HG02798 (cell line): ENCODE measurements around the gene LZTS2.

Experiments
- ATAC-seq: cut with Tn5 transposase; IDR thresholded peaks from one replicate; pipeline ENCODE4 v1.9.1; 2021; ENCODE audit warnings: mild to moderate bottlenecking; ENCODE audit not compliant: unreplicated experiment, poor library complexity

The LZTS2 gene

DNA sequence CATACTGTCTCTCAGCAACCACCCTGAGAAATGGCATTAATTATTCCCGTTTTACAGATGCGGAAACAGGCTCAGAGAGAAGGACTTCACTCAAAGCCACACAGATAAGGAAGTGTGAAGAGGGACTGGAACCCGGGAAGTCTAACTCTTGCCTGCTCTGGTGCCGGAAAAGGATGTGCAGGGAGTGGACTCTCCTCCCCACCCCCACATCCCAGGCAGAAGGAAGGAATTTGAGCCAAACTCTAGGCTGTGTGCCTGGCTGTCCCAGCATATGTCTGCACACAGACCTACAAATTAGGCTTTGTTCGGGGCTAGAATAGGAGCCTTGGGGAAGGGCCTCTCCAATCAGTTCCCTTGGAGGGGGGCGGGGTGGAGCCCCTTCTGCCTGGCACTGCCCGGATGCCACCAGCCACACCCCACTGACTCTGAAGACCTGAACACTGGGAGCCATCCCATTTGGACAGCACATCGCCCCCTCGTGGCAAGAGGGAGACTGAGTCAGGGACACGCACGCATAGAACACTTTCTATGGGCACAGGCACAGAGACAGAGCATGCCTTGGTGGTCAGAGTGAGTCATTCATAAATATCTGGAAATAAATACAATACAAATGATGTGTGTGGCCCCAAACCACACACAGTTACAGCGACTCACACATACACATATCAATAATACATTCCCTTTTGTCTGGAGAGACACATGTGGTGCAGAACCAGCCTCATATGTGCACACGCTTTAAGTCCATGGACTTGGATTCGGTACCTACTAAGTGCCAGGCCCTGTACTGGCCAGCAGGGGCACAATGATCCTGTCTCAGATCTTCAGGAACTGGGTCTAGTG, 13.1 kb downstream of the LZTS2 start:
- peak; percentile 71 for ATAC-seq

- ATAC-seq, result no peak
These were observed 13.8 kb downstream of the LZTS2 start for GRCh38 chr10:101013365-101013825.

DNA sequence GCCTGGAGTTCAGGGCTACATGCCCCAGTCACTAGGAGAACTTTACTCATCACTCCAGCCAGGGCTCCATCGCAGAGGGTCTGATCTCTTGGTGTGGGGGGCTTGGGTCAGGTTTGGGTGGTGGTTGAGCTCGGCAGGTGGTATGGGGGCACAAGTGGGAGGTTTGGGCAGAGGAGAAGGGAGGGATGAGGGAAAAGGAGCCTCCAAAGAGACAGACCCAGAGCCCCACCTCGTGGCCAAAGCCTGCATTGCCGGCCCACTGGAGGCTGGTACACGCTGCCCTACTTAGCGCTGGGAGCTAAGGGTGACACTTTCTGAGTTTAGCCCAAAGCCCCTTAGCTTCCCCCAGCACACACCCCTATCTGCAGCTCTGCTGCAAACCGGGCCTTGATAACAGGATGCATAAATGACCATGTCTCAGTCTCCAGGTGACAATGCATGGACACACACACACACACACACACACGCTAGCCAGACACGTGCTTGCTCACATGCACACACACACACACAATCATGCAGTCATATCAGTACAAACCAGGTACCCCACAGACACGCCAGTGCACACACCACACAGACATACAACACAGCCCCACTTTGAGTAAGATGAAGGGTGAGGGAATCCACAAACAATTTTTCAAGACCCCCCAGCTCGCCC, 14.7 kb downstream of the LZTS2 start:
- no peak for ATAC-seq

DNA sequence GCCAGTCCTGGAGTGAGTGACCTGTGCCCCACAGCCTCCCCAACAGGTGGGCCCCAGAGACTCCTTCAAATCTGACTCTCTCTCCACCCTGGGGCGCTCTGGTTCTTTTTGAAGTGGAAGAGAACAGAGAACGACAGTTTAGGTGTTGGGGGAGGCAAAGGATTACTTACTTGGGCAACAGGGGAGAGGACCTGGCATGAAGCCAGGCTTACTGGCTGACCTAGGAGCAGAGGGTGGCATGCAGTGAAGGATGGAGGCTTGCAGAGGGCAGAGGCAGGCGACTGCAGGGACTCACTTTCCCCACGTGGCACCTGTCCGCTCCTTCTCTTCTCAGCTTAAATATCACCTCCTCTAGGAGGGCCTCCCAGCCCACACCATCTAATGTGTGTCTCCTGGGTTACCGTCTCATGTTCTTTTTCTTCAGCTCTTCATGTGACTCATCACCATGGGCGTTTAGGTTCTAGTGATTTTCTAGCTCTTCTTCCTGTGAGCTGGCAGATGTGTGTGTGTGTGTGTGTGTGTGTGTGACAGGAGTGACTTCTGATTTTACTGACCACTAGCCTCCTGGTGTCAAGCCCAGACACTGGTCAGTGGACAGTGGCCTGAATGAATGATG, 15.5 kb downstream of the LZTS2 start:
- no peak for ATAC-seq

GRCh38 chr10:101015582-101015973, 16.0 kb downstream of the LZTS2 start:
- no peak for ATAC-seq

DNA sequence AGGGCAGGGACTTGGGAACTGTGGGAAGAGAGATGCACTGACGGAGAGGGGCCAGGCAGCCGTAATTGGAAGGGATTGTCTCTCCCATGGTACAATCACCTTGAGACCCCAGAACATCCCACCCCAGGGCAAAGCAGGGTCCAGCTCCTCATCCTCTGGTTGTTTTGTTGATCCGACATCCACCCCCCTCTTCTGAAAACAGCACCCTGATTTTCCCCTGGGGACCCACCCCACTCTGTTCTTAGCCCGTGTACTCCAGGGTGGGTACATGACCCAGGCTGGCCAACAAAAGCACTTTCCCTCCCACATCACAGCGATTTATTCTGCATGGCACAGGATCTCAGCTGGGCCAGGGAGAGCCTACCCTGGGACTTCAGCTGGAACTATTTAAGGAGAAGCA, 17.2 kb downstream of the LZTS2 start:
- ATAC-seq, result no peak

DNA sequence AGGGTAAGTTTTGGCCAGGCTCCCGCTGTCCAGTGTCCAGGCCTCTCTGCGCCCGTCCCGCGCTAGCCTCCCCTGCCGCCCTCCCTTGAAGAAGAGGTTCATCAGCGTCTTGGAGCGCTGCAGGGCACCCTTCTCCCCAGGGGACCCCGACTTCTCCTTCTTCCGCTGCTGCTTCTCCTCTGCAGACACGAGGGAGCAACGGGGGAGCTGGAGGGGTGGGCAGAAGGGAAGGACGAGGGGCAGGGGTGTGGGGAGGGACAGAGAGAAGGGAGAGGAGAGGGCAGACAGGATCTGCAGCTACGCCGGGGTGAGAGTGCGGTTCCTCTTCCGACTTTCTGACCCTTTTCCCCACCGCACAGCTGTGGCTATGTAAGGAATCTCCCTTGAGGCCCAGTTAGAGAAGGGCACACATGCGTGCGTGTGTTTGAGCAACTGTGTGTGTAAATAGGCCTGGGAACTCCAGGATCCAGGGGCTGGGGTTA, 18.6 kb downstream of the LZTS2 start:
- ATAC-seq, result no peak

DNA sequence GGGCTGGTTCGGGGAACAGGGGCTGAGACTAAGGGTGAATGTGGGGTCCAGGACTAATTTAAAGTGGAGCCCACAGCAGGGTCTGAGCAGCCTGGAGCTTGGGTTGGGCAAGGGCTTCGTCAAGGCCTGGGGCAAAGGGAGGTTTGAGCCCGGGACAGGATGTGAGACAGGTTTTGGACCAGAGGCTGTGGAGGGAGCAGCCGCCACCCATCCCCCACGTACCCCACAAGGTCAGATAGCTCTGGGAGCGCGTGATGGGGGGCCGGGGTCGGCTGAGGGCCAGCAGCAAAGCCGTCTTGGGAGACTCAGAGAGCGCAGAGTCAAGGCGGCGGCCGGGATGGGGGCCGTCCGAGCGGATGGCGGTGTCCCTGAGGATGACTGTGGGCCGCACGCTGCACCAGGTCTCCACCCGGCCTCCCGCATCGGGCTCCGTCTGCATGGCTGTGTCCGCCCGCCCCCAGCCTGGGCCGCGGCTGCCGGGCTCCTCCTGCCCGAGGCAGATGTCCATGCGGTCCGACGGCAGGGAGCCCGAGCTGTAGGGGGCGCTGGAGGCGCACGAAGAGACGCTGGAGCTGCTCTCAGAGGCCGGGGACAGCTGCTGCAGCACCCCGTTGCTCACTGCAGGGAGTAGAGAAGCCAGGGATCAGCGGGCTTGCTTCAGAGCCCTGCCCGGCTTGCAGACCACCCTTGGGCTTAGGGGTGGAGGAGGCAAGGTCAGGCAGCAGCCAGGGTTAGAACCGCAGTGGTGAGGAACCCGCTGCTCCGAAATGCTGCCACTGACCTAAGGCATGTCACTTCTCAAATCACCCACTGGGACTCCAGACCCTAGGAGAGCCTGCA, 19.2 kb downstream of the LZTS2 start:
- no peak for ATAC-seq

DNA sequence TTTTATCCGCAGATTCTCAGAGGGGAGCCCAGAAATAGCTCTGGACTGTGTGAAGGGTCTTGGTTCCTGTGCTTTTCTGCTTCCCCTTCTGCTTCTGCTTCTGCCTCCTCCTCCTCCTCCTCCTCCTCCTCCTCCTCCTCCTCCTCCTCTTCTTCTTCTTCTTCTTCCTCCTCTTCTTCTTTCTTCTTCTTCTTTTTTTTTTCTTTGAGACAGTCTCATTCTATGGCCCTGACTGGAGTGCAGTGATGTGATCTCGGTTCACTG, 19.8 kb downstream of the LZTS2 start:
- no peak for ATAC-seq

- ATAC-seq, result no peak
These were observed 20.9 kb downstream of the LZTS2 start for GRCh38 chr10:101020427-101021075.

GRCh38 chr10:101021239-101021638, 21.6 kb downstream of the LZTS2 start:
- no peak for ATAC-seq

DNA sequence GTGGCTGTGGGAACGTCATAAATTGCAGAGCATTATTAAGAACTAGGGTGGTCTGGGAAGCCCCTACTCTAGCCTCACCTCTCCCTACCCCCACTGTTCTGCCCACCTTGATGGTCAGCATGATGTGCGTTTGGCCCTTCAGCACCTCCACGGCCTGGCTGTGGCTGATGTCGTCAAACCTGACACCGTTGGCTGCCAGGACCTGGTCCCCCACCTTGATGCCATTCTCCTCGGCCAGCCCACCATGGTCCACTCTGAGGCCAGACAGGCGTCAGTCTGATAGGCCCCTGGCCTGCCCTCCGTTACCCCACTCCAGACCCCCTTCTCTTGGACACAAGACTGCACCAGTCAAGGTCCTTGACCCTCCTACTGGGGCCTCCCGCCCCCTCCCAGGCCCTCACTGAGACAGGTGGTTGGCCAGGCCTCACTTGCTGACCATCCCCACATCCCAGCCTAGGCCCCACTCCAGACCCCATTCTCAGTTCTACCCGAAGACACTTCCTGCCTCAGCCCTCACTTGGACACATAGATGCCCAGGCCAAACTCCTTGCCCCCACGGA, 22.2 kb downstream of the LZTS2 start:
- no peak for ATAC-seq

- no peak for ATAC-seq
These were observed 23.5 kb downstream of the LZTS2 start for GRCh38 chr10:101022967-101023705.

GRCh38 chr10:101027106-101027720, 27.6 kb downstream of the LZTS2 start:
- no peak for ATAC-seq

GRCh38 chr10:101028446-101029337, 29.1 kb downstream of the LZTS2 start:
- no peak for ATAC-seq

DNA sequence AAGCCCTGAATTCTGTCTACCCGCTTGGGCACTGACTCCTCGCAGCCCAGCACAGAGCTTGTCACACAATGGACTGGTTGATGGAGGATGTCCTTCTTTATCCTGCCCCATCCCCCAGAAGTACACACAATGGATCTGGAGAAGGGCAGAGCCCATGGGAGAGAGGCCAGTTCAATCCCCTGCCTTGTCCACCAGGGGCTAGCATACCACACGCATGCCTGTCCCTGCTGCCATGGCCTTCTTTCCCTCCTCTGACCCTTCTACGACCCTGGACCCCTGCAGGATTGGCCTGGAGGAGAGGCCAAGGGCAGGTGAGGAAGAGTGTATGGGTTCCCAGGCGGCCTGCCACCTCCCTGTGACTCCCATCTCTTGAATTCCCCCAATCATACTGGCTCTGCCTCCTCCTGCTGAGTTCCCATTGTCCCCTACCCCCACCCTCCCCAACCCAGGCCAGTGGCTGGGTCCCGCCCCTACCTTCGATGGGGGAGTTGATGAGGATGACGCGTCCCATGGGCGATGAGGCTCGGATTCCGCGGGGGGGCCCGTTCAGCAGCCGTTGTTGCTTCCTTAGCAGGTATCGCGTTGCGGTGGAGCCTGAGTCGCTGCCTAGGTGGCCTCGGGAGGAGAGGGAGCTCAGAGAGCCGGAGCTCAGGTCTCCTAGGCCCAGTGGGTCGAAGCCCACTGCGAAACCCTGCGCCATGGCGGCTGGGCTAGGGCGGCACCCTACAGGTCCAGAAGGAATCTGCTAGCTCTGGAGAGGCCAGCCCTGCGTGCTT, 30.1 kb downstream of the LZTS2 start:
- ATAC-seq, result no peak
